ENCODE results near the gene CHTOP.

CHTOP gene

DNA sequence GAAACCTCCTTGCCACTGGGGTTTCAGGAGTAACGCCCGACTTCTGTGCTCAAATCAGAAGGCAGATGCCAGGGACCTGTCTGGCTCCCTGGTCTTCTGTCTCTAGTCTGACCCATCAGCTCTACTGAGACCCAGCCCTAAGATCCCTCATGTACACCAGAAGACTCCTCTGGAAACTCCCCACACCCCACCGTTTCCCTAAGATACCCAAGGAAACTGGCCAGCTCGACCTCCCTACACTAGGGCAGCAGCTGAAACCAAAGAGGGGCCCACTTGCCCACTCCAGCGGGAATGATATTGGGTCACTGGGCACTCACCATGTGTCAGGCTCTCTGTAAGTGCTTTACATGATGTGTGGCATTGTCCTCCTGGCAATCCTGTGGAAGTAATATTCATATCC, 20.5 kb upstream of the CHTOP start:
- DNase-seq: no peak

DNA sequence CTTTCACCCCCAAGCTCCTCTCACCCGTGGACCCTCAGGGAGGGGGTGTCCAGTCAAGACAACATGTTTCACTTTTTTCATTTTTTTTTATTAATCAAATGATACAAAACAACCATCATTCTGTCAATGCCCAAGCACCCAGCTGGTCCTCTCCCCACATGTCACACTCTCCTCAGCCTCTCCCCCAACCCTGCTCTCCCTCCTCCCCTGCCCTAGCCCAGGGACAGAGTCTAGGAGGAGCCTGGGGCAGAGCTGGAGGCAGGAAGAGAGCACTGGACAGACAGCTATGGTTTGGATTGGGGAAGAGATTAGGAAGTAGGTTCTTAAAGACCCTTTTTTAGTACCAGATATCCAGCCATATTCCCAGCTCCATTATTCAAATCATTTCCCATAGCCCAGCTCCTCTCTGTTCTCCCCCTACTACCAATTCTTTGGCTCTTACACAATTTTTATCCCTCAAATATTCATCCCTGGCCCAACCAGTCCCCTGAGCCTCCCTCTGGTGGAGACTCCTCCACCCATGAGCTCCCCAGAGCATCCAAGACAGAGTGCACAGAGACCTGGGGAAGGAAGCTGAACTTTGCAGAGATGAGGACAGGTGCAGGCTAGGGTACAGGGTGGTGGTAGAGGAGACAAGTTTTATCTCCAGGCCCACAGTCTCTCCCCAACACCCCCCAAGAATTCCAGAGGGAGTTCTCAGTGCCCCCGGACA, 19.5 kb upstream of the CHTOP start:
- no peak for DNase-seq

DNA sequence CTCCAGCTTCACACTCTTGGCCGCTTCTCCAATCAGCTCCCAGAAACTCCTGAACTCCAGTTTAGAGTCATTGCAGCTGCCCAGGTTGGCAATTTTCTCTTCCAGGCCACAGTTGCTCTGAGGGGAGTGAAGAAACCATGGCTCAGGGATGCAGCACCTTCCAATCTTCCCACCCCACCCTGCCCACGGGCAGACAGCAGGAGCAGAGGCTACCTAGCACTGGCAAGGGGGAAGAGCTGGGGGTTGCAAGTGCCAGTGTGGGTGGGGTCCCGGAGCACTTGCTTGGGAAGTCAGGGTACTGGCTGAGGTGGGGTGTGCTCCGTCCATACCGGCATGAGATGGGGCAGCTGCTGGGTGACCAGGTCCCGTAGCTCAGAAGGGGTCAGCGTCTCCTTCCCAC, 19.0 kb upstream of the CHTOP start:
- DNase-seq: no peak

DNA sequence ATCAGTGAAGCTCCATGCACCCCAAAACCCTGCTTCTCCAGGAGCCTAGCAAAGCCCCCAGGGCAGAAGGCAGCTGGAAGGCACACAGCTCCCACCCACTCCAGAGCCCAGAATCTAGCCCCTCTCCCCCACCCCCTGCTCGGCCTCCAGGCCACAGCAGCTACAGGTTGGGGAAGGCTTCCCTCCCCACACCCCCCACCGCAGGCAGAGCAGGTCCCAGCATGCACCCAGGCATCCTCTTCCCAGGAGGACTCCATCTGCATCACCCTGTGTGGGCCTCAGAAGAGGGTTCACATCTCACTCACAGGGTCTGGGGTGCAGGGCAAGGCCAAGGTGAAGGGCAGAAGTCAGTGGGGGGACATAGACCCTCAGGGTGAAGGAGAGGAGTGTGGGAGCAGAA, 18.5 kb upstream of the CHTOP start:
- DNase-seq: no peak

DNA sequence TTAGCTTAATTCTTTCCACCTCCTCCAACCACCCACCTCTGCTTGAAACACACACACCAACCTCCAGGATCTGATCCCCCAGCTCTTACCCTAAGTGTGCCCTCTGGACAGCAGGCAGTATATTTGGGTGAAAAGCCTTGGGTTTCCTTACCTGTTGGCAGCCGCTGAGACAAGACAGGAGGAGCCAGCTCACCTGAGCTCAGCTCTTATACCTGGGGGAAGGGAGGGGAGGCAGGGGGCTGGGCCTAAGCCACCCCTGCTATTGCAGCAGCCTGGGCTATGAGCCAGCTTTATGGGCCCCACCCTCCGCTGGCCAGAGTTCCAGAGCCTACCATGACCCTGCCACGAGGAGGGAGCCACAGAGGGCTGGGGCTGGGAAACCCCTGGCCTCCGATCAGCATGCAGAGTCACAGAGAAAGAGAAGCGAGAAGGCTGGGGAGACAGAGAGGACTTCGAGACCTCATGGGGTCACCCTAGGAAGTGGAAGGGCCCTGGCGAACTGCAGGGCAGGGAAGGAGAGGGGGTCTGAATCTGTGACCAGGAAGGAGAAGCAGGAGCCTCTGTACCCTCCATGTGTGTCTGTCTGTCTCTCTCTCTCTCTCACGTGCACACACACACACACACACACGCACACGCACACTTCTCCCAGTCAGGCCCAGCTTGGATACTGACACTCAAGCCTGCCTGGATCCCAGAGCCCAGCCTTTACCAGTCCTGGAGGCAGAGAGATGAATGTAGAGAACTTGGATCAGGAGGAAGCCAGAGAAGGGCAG, 17.5 kb upstream of the CHTOP start, which contains the start of gene S100A14:
Gene S100A14 (minus strand): TSS at position 182 of the 773 bp plus-strand sequence. CDS start 467 bp downstream, outside the sequence.
- DNase-seq: no peak

DNA sequence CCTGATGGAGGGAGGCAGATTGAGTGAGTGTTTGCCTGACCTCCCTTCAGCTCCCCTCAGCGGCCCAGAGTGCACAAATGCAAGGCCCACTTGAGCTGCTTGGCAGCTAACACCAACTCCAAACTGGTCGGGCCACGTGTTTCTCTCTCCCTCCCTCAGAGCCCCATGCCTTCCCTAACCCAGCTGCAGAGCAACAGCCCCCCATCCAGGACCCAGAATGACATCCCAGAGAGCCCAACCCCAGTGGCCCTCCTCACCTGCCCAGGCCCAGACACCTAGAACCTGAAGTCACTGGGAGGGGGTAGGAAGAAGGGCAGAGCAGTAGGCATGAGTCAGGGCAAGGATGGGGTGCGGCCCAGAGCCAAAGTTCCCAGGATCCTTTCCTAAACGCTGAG, 17.0 kb upstream of the CHTOP start:
- DNase-seq: no peak

DNA sequence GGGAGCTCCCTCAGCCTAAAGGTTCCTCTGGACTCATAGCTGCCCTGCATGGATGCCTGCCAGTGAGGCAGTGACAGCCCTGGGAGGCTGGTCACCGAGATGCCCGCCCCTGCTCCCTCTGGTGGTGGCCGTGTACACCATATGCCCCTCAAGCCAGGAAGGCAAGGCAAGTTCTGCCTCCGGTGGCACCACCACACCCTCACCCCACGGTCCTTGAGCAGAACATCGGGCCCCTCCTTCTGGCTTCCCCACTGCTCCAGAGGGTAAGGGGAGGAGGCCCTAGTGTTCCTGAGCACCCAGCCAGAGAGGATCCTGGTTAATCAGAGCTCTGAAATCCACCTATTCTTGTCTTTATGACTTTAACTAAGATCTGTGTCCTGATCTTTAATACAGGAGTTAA, 16.2 kb upstream of the CHTOP start:
- DNase-seq: peak; percentile 44 to 53

DNA sequence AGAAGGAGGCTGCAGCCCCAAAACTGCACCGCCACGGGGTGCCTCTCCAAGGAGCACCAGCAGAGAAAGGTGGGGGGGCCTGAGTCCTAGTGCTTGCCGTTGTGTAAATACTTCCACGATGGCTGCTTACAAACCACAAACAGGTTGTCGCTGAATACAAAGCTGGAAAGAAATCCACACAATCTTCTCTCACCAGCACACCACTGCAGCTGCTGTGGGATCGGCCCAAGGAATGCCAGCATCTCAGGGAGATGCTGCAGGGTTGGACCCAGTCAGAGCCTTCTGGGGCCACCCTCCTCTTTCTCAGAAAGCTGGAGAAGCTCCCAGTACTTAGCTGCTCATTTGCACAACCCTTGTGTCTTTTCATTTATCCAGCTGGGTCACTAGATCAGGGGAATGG, 14.7 kb upstream of the CHTOP start:
- DNase-seq: no peak

DNA sequence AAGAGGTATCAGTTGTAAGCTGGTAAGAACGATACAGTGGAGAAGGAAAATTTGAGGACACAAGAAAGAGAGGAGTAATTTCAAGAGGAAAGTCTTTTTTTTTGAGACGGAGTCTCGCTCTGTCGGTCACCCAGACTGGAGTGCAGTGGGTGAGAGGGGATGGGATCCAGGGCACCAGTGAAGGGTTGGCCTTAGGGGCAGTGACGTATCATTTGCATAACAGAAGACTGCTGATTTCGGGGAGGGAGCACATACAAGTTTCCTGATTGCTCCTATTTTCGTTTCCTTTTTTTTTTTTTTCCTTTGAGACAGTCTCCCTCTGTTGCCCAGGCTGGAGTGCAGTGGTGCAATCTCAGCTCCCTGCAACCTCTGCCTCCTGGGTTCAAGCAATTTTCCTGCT, 10.8 kb upstream of the CHTOP start:
- DNase-seq: no peak

DNA sequence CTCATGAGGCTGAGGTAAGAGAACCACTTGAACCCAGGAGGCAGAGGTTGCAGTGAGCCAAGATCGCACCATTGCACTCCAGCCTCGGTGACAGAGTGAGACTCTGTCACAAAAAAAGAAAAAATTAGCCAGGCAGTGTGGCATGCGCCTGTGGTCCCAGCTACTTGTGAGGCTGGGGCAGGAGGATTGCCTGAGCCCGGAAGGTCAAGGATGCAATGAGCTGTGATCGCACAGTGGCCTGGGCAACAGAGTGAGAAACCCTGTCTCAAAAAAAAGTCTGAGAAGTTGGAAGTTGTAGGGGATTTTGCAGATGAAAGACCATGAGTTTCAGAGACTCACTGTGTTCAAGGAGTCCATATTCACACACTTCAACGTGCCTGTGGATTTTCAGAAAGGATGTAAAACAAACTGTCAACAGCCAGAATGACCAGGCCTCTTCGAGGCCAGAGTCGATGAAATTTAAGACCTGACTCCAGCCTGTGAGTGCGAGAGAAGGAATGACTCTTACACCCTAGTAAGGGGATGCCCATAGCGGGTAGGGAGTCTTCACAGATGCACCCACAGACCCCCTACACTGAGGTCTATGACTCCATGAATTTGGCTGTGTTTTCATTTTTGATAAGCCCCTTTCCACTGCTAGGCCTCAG, 8.8 kb upstream of the CHTOP start:
- no peak for DNase-seq

DNA sequence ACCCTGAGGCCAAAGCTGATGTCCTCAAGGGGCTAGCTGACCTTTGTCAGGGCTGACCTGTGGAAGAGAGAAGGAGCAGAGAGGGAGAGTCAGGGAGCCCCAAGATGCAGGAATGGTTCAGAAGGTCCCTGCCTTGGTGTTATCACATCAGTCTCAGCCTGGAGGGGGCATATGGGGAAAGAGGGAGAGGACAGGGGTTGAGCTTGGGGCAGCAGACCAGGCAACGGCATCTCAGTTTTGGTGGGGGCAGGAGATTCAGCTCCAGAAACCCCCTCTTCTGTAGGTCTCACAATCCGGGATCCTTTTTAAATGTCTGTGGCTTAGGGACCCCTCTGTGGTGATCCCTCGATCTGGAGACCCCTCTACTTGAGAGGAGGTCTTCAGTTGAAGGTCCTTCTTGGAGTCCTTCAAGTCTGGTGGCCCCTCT, 7.4 kb upstream of the CHTOP start:
- DNase-seq: no peak

DNA sequence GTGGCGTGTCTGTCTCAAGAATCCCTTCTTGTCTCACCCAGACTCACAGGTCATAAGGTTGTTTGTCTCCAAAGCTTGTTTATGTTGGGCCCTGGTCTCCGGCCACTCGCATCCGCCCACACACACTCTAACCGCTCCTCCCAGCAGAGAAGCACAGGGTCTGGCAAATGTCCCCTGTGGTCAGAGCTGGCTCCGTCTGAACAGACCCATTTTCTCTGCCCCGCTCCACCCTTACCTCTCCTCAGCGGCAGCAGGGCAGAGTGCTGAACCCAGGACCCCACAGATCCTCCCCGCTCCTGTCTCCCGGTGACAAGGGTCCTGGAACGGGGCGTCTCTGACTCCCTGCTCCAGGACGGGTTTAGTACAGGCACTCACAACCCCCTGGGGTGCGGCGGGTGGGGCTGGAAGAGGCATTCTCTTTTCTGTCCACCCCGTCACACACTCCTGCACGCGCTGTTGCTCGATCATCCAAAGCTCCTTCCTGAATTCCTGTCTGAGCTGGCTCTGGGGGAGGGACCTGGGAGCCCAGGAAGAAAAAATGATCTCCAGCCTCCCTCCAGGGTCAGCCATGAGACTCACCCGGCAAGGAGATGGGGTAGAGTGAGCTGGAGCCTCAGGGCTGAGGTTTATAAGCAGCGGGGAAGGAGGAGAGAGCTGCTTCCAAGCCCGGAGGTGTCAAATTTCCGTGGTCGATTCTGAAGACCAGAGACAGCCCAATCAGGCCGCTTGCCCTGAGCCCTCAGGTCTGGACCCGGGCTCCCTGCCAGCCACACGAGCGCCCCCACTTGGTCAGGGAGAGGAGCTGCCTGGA, 6.8 kb upstream of the CHTOP start, which contains the start of gene S100A13:
Gene S100A13 (minus strand): TSS at position 602 of the 811 bp plus-strand sequence. CDS start 1,033 bp downstream, outside the sequence.
- DNase-seq: no peak

DNA sequence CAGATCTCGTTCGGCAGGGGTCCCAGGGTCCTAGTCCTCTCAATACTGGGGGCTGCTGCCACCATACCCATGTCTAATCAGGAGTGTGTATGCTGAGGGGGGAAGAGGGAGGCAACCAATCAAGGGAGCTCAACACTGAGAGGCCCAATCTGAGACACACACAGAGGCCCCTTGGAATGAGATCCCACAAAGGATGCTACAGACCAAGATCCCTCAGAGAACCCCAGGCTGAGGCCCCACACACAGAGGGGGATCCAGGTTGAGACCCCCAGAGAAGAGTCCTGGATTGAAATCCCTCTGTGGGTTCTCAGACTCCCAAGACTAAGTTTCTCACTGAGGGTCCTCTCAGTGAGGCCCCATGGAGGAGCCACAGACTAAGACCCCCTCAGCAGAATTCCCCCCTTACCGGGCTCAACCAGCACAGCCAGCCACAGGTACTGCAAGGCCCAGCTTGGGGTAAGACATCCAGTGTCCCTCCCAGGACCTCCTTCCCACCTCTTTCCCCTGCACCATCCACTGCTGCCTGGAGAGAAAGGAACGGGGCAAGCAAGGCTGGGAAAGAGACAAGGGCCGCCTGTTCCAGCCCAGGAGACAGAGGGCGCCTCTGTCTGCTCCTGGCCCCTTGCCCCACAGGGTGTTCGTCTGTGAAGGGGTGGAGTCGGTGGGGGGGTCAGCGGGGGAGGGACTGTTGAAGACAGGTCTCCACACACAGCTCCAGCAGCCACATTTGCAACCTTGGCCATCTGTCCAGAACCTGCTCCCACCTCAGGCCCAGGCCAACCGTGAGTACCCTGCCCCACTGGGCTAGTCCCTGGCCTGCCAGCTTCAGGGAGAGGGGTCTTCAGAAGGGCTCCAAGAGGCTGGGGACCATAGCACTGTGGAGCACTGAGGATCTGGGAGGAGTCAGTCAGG, 5.9 kb upstream of the CHTOP start, which contains the start of gene S100A1:
Gene S100A1 (plus strand): TSS at position 720 of the 912 bp plus-strand sequence. CDS start 2,088 bp downstream, outside the sequence.
- DNase-seq: no peak

DNA sequence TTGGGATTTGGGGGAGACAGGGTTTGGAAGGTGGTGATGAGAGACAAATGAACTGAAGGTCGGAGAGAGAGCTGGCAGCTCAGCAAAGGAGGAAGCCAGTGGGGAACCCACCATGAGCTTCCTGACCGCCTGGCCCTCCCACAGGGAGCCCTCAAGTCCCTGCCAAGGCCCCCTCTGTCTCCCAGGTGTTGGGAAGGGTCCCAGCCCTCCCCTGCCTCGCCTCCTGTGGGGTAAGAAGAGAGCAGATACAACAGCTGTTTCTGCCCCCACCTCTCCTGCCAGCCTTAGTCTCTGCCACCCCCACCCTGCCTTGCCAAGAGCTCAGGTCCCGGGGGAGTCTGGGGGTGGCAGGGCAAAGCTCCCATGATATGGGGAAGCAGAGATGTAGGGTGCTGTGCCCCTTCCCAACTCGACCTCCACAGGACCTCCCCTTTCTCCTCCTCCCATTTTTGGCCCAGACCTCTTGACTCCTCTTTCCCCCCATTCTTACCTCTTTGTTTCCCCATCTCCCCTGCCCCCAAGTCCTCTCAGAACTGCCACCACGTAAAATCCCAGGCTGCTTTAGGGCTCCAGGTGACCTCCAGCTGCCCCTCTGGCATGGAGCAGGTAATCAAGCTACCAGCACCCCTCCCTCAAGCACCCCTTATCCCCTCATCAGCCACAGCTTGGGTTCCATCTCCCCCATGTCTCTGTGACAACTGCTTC, 5.1 kb upstream of the CHTOP start:
- no peak for DNase-seq

DNA sequence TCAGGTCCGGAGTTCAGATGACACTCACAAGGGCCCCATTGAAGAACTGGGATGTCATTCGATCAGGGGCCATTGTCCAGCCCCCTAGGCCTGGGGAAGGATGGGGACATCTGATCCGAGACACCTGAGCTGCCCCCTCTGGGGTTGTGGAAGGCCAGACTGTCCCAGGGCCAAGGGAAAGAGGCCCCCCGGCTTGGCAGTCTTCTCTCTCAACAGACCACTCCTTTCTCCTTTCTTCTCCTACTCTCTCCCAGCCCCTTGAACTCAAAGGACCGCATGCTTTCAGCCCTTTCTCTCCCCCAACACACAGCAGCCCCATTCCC, 4.6 kb upstream of the CHTOP start:
- DNase-seq: no peak

DNA sequence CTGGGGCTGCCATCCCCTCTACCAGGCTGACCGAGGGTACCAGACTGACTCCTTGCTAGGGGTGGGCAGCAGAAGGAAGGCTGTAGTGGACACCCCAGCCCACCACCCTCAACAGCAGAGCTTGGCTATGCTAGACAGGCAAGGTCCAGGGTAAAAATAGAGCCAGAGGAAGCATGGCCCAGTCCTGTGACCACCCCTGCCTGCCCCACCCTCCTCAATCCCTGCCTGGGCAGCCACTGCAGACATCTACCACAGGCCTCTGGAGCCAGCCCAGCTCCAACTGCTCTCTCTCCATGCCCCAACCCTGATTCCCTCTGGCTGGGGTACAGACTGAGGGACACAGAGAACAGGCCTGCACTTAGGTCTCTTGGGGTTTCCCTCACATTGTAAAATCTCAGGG, 3.9 kb upstream of the CHTOP start:
- DNase-seq: no peak

DNA sequence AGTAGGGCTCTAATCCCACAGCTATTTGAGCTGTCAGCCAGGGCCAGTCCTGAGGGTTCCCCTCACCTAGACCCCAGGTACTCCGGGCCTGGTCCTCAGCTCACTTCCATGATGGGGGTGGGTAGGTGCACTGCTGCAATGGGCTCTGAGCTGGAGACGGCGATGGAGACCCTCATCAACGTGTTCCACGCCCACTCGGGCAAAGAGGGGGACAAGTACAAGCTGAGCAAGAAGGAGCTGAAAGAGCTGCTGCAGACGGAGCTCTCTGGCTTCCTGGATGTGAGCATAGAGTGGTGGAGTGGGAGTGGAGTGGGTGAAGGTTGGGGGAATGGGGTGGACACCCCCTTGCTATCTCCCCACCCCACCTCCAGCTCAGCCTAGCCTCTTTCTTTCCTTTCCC, 3.5 kb upstream of the CHTOP start:
- no peak for DNase-seq

DNA sequence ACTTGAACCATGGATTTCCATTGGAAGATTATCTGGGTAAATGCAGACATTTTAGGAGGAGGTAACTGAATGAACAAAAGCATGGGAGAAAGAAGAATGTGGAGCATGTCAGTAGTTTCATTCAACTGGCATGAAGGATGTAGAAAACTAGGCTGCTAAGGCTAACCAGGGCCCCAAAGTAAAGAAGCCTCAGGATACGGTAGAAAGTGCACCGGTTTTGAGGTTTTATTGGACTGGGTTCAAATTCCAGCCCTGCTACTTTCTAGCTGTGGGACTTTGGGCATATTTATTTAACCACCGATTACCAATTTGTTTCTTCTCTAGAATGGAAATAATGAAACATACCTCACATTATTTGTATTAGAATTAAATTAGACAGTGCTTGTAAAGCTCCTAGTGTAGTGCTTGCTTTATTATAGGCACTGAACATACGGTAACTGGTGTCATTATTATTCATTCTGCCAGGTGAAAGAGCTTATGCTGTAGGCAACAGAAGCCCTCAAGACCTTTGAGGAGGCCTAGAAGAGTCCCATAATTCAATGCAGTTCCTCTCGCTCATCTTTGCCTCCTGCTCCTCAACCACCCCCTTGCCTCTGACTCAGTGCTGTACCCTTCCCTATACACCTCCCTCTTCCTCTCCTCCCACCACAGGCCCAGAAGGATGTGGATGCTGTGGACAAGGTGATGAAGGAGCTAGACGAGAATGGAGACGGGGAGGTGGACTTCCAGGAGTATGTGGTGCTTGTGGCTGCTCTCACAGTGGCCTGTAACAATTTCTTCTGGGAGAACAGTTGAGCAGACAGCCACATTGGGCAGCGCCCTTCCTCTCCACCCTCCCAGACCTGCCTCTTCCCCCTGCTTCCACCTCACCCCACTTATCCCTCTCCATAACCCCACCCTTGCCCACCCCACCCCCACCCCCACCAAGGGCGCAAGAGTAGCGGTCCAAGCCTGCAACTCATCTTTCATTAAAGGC, 2.5 kb upstream of the CHTOP start:
- DNase-seq: no peak

DNA sequence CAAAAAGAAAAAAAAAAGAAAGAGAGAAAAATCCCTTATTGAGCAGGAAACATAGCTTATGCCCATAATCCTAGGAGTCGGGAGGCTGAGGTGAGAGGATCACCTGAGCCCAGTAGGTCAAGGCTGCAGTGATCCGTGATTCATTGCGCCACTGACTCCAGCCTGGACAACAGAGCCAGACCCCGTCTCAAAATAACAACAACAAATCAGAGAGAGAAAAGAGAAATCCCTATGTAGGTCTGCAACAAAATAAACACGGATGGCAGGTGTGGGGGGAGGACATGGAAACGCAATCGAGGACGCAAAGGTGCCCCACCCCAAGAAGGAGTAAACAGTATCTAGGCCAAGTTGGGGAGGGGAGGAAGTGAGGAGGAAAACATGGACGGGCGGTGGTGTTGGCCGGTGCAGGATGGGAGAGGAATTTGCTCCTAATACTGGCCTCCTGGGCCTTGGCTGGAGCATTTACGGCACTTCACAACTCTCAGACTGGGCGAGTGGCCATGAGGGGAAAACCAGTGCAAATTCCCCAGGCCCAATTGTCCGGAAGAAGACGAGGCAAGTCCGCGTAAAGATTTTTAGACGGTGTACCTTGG, 609 bp upstream of the CHTOP start:
- no peak for DNase-seq
